Measurements from ENCODE around the gene SHISA6.

GRCh38 chr17:11273596-11273995, 32.6 kb downstream of the SHISA6 start:
- TF ChIP-seq, protein P1, sequence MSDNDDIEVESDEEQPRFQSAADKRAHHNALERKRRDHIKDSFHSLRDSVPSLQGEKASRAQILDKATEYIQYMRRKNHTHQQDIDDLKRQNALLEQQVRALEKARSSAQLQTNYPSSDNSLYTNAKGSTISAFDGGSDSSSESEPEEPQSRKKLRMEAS (IDR thresholded peaks at IDR 0.05), result no peak
- TF ChIP-seq TAF1 (IDR thresholded peaks at IDR 0.05; ENCODE audit: low read depth), result no peak

Data from Ishikawa (cell line).